HepG2 (cell line): ENCODE results near the gene TMUB1. TPM values are rescaled to one million over a fixed set of nuclear protein-coding genes. Genes with fewer than 3 reads are reported as not detected.
A peak's percentile ranks its signal among the peaks of the same experiment; 100 is the strongest.

Experiments
- ATAC-seq: fragments of 200-7000 bp; cut with Tn5 transposase; 3 replicates; pipeline ENCODE4 v1.9.1; 2020; ENCODE audit warnings: mild to moderate bottlenecking, moderate library complexity
- BruUV-seq: library from RNA; stranded (reverse); fragments of 400-500 nt; replicated peaks from 2 replicates; lab custom pipeline; 2021; lab: Mats Ljungman, UMichigan
- CTCF ChIA-PET: fragments of 300-600 bp; formaldehyde crosslinking; extraction: SDS; loops from one replicate; lab custom pipeline; 2021; ENCODE audit warnings: low total read pairs, inconsistent platforms, low intra/inter-chr PET ratio; lab: Yijun Ruan, JAX
- POLR2A ChIA-PET: fragments of 350-600 bp; sonication (Branson Sonifier 250); formaldehyde crosslinking; loops from one replicate; lab custom pipeline; 2020; ENCODE audit warnings: antibody characterized with exemption, inconsistent platforms; lab: Yijun Ruan, JAX
- DNase-seq: peaks from one replicate; pipeline ENCODE4 v3.0.0-alpha.2; 2015; ENCODE audit warnings: low spot score
- FAIRE-seq: peaks from 3 replicates; lab custom pipeline; 2011; peaks lifted over from hg19 to GRCh38; lab: Jason Lieb, UNC
- H2AFZ ChIP-seq: one replicate; pipeline ENCODE4 v1.6.1; 2011; ENCODE audit warnings: low read length, inconsistent platforms
- H3K27ac ChIP-seq: fragments of 300-600 bp; 3 replicates; pipeline ENCODE4 v1.8.0; 2011; ENCODE audit warnings: mixed run types, mild to moderate bottlenecking, mixed read lengths, low read length, inconsistent platforms; ENCODE audit not compliant: insufficient read depth; ENCODE audit errors: extremely low read length
- H3K27me3 ChIP-seq, 2 experiments: fragments of 200-600 bp in 1 of 2; 2 replicates in 1 of 2; 3 replicates in 1 of 2; pipeline versions ENCODE4 v1.6.0 to v1.8.0; 2011; ENCODE audit warnings: low read length in 2 of 2, mild to moderate bottlenecking in 2 of 2, moderate library complexity in 2 of 2, inconsistent platforms in 1 of 2; ENCODE audit not compliant: insufficient read depth in 2 of 2, control insufficient read depth in 1 of 2
- H3K36me3 ChIP-seq, 2 experiments: fragments of 200-600 bp in 1 of 2; replicated peaks in 1 of 2; 2 replicates in 1 of 2; 3 replicates in 1 of 2; pipeline versions ENCODE4 v1.5.1 to v1.8.0; 2011; ENCODE audit warnings: low read length in 2 of 2, inconsistent platforms in 1 of 2; ENCODE audit not compliant: insufficient read depth in 2 of 2, control insufficient read depth in 1 of 2
- H3K4me1 ChIP-seq: 2 replicates; pipeline ENCODE4 v1.5.1; 2012; ENCODE audit warnings: low read length, inconsistent platforms; ENCODE audit not compliant: insufficient read depth
- H3K4me2 ChIP-seq: 2 replicates; pipeline ENCODE4 v1.6.0; 2011; ENCODE audit warnings: low read depth, low read length, inconsistent platforms
- H3K4me3 ChIP-seq, 3 experiments: fragments of 200-600 bp in 1 of 3; sonication (generic), shearing (Covaris generic) in 1 of 3; replicated peaks in 1 of 3; 2 replicates each; pipeline ENCODE4 v1.5.1; 2011 to 2016; ENCODE audit warnings: low read length in 3 of 3, inconsistent platforms in 2 of 3, low read depth in 2 of 3, mild to moderate bottlenecking in 2 of 3, control low read depth in 1 of 3, mixed read lengths in 1 of 3; ENCODE audit not compliant: insufficient read depth in 1 of 3
- H3K79me2 ChIP-seq: one replicate; pipeline ENCODE4 v1.6.1; 2011; ENCODE audit warnings: low read length, inconsistent platforms; ENCODE audit not compliant: insufficient read depth
- H3K9ac ChIP-seq: 2 replicates; pipeline ENCODE4 v1.6.0; 2011; ENCODE audit warnings: mild to moderate bottlenecking, low read depth, low read length, inconsistent platforms; ENCODE audit not compliant: insufficient read depth
- H3K9me3 ChIP-seq: 2 replicates; pipeline ENCODE4 v1.5.1; 2012; ENCODE audit warnings: mild to moderate bottlenecking, low read length
- H4K20me1 ChIP-seq: 2 replicates; pipeline ENCODE4 v1.6.0; 2011; ENCODE audit warnings: inconsistent platforms, mild to moderate bottlenecking, low read length, moderate library complexity; ENCODE audit not compliant: insufficient read depth
- AHR ChIP-seq: IDR thresholded peaks from 2 replicates; pipeline ENCODE4 v1.6.1; 2018; ENCODE audit warnings: missing genetic modification reagents, missing compliant biosample characterization
- HNRNPH1 ChIP-seq: fragments of 200-400 bp; formaldehyde crosslinking; optimal IDR thresholded peaks from 2 replicates; pipeline ENCODE3; 2017; ENCODE audit warnings: mild to moderate bottlenecking, low read depth, low read length
- MTA3 ChIP-seq: sonication (generic); formaldehyde crosslinking; IDR thresholded peaks from 2 replicates; pipeline ENCODE4 v1.4.0; 2020; ENCODE audit warnings: missing genetic modification reagents
- MXD4 ChIP-seq: IDR thresholded peaks from 2 replicates; pipeline ENCODE4 v1.6.1; 2016; ENCODE audit warnings: mild to moderate bottlenecking, missing biosample characterization, missing genetic modification reagents
- NFATC3 ChIP-seq: sonication (generic); formaldehyde crosslinking; IDR thresholded peaks from 2 replicates; pipeline ENCODE4 v1.5.1; 2020; ENCODE audit warnings: mild to moderate bottlenecking, missing genetic modification reagents
- SNAI1 ChIP-seq: sonication (generic); formaldehyde crosslinking; IDR thresholded peaks from 2 replicates; pipeline ENCODE4 v1.5.0; 2020; ENCODE audit warnings: mild to moderate bottlenecking, missing genetic modification reagents, borderline replicate concordance
- ZNF773 ChIP-seq: sonication (generic); formaldehyde crosslinking; IDR thresholded peaks from 2 replicates; pipeline ENCODE4 v1.4.0; 2020; ENCODE audit warnings: missing genetic modification reagents, borderline replicate concordance
- ZXDC ChIP-seq: sonication (generic); formaldehyde crosslinking; IDR thresholded peaks from 2 replicates; pipeline ENCODE4 v1.5.0; 2020; ENCODE audit warnings: mild to moderate bottlenecking, missing genetic modification reagents
- WGBS: methylation state at CpG from one replicate; pipeline ENCODE4 v1.1.6; 2017; ENCODE audit warnings: low lambda C conversion rate; 5-methylcytosine and 5-hydroxymethylcytosine counted together
- in situ Hi-C: cut with HindIII; loops from 2 replicates; pipeline ENCODE4 v1.10.0; 2017; ENCODE audit warnings: low pct_unique_long_range_greater_than_20kb; ENCODE audit not compliant: extremely low pct_ligation_motif_present
- intact Hi-C: fragments of 100-400 bp; cut with micrococcal nuclease; formaldehyde crosslinking; loops from one replicate; pipeline ENCODE4 v1.10.0; 2022; ENCODE audit not compliant: unreplicated experiment
- polyA plus RNA-seq, 8 experiments: library from polyadenylated mRNA; depleted of rRNA in 3 of 8; stranded (reverse) in 7 of 8; unstranded in 1 of 8; fragments of >200 nt; fragmentation: Illumina TruSeq in 4 of 8; extraction: Trizol in 4 of 8; gene quantifications; 2 replicates each; pipeline versions ENCODE4 v1.2.1 to v1.2.3, GENCODE V29; 2011 to 2016; ENCODE audit warnings: low read depth in 4 of 8, missing spikeins in 1 of 8, mixed read lengths in 1 of 8; ENCODE audit not compliant: insufficient read depth in 1 of 8
- total RNA-seq, 5 experiments: library from RNA; depleted of rRNA; stranded (reverse); fragments of >200 nt; fragmentation: Illumina TruSeq; extraction: Trizol; gene quantifications; 2 replicates each; pipeline ENCODE4 v1.2.3, GENCODE V29; 2016; ENCODE audit warnings: low read depth in 1 of 5

The TMUB1 gene
- total and polyA plus RNA-seq, 2 of the 13 experiments (the other 11 are each of a cell fraction or from before 2014, with no cell fraction given) = 44.8 to 51.6 TPM

DNA sequence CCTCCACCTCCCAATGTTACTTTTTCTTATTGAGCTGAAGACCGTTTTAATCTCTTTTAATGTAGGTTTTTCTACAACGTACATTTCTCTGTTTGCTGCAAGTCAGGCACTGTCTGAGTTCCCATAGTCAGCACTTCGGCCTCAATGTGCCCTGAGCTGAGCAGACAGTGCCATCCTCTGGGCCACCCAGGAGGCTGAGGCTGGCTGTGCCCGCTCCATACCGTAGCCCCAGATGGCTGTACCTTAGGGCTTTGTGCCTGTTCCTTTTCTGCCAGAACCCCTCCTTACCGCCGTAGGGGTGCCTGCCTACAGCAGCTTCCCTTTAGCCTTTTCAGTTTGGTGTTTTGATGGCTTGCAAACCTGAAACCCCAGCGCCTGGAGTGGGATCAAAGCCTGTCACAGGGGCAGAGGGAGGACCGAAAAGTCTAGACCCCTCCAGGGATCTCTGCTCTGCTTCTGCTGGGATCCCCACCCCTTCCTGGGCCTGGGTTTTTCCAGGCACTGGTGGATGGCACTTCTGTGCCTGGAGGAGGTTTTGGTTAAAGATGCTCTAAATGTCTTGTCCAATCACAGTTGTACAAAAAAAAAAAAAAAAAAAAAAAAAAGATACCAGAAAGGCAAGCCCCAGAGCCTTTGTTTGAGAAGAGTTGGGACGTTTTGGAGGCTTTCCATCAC is 12.0 kb upstream of the TMUB1 start:
- in situ Hi-C loops (no loop called here), intact Hi-C loops (no loop called here)
- Histone ChIP-seq H3K79me2 (peaks cover 85% of the 10 kb centered on the region), H3K9ac (no peak overlapping the region), H4K20me1 (peaks cover 67% of the 10 kb centered on the region), H3K4me1 (peaks cover 15% of the 10 kb centered on the region), H3K27me3 (no peaks in the 10 kb centered on the region), H2AFZ (no peak overlapping the region), H3K27ac (no peak overlapping the region), H3K4me3 (no peak overlapping the region), H3K4me2 (no peak overlapping the region), H3K36me3 (peaks cover 7 to 35% of the 10 kb centered on the region in 2 experiments; a peak in 4 of 5 replicates), H3K9me3 (no peaks in the 10 kb centered on the region)
- DNase-seq (no peak), FAIRE-seq (no peak), ATAC-seq (0 out of 3 replicates have a peak, but pooled peaks have one; percentile 28)
- BruUV-seq = no TSS peak
- 95% methylated on average over 10 of the region's 10 CpGs for WGBS
- TF ChIP-seq AHR (CRISPR knock-in tag) (no peak), HNRNPH1 (no peak), SNAI1 (CRISPR knock-in tag) (no peak), MXD4 (CRISPR knock-in tag) (no peak), MTA3 (CRISPR knock-in tag) (no peak), ZXDC (CRISPR knock-in tag) (no peak), ZNF773 (CRISPR knock-in tag) (no peak), NFATC3 (CRISPR knock-in tag) (no peak)
- ChIA-PET POLR2A (interaction anchor here (1.3 kb wide), 1 partner anchor 33 kb away, joined by 5 read pairs; no protein-coding TSS in a partner anchor), CTCF (no interaction called here)
